Measurements from ENCODE around the gene SLC35A2.

Gene SLC35A2

DNA sequence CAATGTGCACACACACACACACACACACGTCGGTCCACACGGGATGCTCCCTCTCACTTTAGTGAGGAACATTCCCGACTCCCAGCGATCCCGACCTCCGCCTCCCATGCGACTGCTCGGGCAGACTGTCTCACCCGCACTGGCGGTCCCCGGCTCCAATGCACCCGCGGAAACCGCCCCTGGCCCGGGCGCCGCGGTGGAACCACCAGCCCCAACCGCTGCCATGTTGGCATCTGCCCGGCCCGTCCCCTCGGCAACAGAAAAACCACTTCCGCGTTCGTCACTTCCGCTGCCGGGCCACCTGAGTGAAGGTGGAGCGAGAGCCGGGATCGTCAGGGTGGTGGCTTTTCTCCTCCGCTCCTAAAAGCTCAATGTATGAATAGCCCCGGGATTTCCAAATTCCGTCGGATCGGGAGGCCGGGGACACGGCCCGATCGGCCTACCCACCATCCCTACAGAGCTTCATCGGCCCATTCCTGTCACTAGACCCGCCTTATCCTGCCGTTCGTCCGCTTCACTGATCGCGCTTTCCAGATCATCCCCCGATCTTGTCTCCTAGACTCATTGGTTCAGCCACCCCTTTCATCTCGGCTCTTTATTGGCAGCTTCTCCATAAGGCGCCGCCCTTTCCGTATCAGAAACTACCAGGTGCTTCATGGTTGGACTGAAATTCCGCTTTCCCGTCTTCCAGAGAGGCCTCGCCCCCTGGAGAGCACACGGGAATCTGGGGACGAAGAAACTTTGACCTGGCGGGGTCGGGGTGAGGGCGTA lies at the start of gene SLC35A2:
SLC35A2 (minus strand) TSS at position 235 of the 771 bp plus-strand sequence; CDS start at position 225, 10 bp downstream.
- peak; percentile 79 for DNase-seq (ENCODE audit: low spot score)

DNA sequence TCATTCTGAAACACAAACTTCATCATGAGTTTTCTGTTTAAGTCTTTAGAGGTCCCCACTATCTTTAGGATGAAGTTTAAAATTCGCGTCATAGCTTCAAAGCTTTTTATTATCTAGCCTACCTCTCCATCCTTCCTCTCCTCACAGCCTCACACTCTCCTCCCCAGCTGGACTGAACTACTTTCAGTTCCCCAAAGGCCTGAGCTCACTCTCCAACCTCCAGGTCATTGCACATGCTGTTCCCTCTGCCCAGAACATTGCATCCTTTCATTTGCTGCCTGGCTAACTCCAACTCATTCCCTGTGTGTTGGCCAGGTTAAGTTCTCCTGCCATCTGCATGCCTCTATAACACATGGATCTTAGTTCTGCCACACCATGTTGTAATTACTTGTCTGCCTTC lies 48.8 kb upstream of the SLC35A2 start:
- no peak for DNase-seq (ENCODE audit: low spot score)

- DNase-seq (ENCODE audit: low spot score) = peak; percentile 51
These were observed 47.2 kb upstream of the SLC35A2 start for GRCh38 chrX:48958635-48959094.

DNA sequence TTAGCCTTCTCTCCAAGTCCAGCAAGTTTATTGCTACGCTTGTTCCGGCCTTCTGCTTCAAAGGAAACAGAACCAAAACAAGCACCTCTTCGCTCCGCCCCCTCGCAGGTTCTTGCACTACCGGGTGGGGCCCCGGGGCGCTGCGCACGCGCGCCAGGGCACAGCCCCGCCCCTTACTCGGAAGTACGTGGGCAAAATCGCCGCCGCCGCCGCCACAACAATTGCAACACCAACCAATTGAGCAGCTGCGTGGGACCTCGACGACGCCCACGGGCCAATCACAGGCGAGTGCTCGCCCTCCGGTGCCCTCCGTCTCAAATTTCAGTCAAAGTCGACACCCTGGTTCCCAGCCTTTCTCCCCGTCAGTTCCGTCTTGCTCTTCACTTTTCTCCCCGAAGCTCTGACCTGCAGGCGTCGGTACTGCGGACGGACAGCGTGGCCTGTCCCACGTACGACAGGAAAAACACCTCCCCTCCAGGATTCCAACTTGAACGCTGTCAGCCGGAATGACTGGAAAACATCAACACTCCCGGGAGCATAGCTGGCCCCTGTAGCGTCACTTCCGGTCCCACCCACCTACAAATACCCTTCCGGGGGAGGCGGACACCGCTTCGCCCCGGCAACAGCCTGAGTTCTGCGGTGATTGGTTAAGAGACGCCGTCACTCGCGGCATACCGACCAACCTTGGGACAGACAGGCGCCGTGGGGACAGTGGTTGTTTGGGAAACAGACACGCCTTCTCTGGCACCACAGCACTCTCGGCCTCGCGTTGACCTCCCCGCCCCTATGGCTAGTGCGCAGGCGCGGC lies 46.6 kb upstream of the SLC35A2 start:
- DNase-seq (ENCODE audit: low spot score) = peak; percentile 94

- DNase-seq (ENCODE audit: low spot score) = no peak
These were observed 46.0 kb upstream of the SLC35A2 start, which contains the start of gene OTUD5 for GRCh38 chrX:48957477-48957826. Gene OTUD5, minus strand, starts transcription at chrX:48957607. Its CDS starts 37 bp downstream, at chrX:48957570.

- DNase-seq (ENCODE audit: low spot score) = peak; percentile 70
These were observed 45.4 kb upstream of the SLC35A2 start for GRCh38 chrX:48956728-48957414.

- no peak for DNase-seq (ENCODE audit: low spot score)
These were observed 37.1 kb upstream of the SLC35A2 start for GRCh38 chrX:48948589-48948988.

DNA sequence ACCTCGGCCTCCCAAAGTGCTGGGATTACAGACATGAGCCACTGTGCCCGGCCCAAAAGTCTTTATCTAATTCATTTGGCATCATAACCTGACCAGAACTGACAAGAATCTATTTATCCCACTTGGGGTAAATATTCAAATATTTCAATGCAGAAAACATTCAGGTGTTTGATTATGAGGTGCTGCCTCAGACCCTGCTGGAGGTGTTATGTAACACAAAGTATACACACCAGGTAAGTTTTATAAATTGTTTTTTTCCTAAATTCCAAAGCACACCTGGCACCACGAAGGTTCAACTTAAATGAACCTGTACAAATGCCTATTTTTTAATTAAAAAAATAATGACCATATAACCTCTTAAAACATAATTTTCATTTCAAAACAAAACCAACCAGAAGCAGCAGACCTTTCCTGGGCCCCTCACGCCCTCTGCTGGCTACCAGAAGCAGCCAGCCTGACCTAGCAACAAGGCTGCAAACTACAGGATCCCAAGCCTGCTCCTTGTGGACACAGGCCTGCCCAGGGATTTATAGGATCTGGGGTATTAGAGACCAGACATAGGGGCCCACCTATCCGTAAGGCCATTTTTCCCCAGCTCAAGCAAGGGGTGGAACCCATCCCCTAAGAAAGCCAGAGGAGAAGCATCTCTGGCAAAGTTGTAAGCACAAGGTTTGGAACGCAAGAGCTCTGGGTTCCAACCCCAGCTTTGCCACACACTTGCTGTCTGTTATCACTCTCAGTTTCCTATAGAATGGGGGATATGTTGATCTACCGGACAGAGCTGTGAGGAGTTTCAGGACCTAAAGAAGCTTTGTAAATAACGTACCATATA lies 34.3 kb upstream of the SLC35A2 start:
- peak; percentile 66 for DNase-seq (ENCODE audit: low spot score)

- DNase-seq (ENCODE audit: low spot score) = no peak
These were observed 31.4 kb upstream of the SLC35A2 start for GRCh38 chrX:48942895-48943294.

GRCh38 chrX:48940404-48940955 lies 29.0 kb upstream of the SLC35A2 start:
- DNase-seq (ENCODE audit: low spot score) = peak; percentile 85

- no peak for DNase-seq (ENCODE audit: low spot score)
These were observed 28.2 kb upstream of the SLC35A2 start for GRCh38 chrX:48939524-48940228.

DNA sequence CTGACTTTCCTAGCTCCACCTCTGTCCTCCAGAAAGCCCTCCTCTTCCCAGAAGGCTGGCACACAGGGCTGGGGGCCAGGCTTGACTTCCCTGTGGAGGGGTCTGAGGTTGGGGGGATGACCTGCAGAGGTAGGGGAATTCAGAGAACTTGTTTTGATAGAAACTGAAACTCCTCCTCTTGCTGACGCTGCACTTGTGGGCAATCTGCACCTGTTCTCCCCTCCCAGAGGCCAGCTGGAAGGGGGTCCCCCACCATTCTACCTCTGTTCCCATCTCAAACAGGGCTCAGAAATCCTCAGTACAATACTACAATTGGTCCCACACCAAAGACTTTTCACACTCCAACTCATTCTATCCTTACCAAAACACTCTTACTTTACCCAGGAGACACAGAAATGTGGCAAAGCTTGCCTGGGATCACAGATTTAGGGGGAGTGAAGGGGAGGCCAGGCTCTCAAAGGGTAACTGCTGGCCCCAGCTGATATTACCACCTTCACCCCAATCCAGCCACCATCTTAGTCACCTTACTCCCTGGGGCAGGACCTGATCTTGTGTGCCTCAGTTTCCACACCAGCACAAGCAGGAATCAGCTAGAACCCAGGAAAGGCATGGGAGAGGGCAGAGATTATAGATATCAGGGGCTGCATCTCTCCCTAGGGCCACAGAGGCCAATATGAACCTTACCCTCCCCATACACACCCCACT lies 27.4 kb upstream of the SLC35A2 start:
- no peak for DNase-seq (ENCODE audit: low spot score)

- peak; percentile 55 for DNase-seq (ENCODE audit: low spot score)
These were observed 25.8 kb upstream of the SLC35A2 start for GRCh38 chrX:48937054-48937907.

DNA sequence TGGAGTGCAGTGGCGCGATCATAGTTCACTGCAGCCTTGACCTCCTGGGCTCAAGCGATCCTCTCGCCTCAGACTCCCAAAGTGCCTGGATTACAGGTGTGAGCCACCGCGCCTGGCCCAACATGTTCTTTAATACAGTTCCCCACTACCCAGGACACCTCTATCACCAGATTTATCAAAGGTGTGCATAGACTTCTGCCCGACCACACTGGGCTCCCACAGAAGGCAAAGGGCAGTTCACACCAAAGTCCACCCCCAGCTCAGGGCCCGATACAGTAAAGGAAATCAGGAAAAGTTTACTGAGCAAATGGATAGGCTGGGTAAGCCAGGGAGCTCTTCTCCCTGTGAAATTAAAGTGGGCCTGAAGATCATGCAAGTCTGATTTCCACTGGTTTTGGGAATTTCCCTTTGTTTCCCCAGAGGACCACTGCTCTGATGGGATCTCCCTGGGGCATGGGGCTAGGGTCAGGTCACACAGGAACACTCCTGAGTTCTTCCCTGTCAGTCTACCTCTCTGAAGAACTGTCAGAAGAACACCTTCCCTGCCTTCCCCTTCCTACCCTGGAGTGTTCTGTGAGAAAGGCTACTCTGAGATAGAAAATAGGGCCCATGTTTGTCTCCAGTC lies 25.1 kb upstream of the SLC35A2 start:
- no peak for DNase-seq (ENCODE audit: low spot score)

- DNase-seq (ENCODE audit: low spot score) = no peak
These were observed 23.8 kb upstream of the SLC35A2 start for GRCh38 chrX:48935301-48935670.

DNA sequence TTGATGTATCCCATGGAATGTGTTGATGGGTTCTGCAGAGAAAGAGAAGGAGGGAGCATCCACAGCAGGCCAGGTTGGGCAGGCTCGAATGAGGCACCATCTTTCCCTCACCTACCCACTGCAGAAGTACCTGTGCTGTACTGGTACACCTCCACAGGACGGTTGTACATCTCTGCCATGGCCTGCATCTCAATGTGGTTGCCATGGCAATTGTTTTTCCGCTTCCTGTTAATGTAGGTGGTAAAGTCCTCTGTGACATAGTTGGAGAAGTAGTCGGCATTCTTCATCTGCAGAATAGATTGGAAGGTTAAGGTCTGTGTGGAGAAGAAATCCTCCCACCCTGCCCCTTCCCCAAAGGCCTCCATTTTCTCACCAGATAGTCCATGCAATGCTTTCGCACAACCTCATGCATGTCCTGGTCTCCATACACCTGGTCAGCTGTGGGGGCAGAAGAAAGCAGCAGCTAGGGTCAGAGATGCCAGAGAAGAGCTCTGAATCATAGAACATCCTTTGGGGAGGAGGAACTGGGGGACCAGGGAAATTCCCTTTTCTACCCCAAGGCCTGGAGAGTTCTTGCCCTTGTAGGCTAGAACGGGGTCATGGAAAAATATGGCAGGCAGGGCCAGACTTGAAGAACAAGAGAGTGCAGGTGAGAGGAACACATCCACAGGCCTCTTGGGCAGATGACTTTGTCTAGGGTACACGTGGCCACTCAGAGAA lies 23.3 kb upstream of the SLC35A2 start:
- no peak for DNase-seq (ENCODE audit: low spot score)

DNA sequence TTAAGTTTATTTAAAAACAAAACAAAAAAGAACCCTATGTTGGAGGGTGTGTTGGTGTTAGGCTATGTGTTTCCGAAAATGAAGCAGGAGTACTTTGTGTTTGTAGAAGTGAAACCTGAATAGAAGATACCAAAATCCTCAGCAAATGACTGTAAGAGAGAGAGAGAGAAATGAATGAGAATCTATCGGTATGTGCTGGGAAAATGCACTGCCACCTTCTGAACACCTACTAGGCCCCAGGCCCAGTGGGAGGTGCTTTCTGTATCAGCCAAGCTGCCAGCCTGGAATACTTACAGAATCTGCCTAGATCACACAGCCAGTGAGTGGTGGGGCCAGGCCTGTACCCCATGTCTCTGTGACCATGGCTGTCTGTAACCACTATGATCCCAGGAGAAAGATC lies 22.3 kb upstream of the SLC35A2 start:
- DNase-seq (ENCODE audit: low spot score) = no peak

All from hematopoietic multipotent progenitor cell treated with erythropoietin and hydrocortisone succinate and interleukin-3 and kit ligand, for 15 days (in vitro differentiated cells).